ENCODE results near the gene SPRED1. TPM values are rescaled to one million over a fixed set of nuclear protein-coding genes. Genes with fewer than 3 reads are reported as not detected.
"Not testable (repeated sequence)": the region's sequence is repeated elsewhere in the genome, so short reads cannot be mapped to it uniquely, and the experiment has no call there.

The SPRED1 gene
- total RNA-seq, 1 donor from 2014 or later, result 0.20 TPM

DNA sequence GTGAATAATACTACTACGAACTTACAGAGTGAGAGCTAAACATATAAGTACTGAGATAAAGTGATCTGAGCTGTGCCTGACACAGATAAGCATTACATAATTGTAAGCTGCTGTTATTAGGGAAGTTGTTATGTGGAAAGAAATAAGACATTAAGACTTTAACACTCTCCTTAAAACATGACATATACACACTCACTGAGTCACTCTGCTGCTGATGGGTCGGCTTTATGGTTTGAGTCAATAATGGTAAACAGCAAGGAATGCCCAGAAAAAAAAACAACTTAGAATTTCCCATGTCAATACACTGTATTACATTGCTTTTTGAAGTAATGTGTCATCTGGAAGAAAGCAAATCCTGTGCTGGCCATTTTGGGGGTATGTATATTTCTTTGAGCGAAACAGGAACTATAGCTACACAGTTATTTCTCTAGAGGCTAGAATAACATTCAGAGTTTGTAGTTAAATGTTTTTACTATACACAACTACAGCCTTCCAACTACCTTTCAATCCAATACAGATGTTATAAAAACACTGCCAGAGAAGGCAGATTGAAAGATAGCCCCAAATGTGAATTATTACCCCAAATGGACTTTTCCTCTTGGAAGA is 22.8 kb upstream of the SPRED1 start:
- intact Hi-C loops (cut with micrococcal nuclease), result no loop called here

DNA sequence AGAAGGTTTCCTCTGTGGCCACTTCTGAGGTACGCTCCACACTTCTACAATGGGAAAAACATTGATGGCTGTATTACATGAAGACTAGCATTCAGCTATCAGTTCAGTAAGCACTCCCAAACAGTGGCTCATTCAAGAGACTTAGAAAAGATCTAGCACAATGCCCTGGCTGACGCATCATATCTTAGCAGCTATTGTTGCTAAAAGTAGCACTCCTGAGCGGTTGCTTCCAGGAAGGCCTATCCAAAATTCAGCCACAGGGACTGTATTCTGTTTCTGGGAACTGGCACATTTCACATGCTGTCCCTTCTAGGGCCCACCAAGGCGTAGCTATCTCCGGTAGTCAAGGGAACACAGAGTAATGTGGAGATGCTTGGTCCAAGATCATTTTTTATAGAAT is 21.2 kb upstream of the SPRED1 start:
- intact Hi-C loops (cut with micrococcal nuclease), result no loop called here

DNA sequence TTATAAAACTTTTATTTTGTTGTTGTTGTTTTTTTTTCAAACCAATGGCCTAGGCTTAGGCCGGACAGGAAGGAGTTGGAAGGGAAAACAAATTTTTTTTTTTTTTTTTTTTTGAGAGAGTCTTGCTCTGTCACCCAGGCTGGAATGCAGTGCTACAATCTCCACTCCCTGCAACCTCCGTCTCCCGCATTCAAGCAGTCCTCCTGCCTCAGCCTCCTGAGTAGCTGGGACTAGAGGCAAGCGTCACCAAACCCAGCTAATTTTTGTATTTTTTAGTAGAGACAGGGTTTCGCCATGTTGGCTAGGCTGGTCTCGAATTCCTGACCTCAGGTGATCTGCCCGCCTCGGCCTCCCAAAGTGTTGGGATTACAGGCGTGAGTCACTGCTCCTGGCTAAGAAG is 15.6 kb upstream of the SPRED1 start:
- intact Hi-C loops (cut with micrococcal nuclease), result not testable (repeated sequence)

- intact Hi-C loops (cut with micrococcal nuclease), result no loop called here
Measured at GRCh38 chr15:38238311-38238710, 14.3 kb upstream of the SPRED1 start.

DNA sequence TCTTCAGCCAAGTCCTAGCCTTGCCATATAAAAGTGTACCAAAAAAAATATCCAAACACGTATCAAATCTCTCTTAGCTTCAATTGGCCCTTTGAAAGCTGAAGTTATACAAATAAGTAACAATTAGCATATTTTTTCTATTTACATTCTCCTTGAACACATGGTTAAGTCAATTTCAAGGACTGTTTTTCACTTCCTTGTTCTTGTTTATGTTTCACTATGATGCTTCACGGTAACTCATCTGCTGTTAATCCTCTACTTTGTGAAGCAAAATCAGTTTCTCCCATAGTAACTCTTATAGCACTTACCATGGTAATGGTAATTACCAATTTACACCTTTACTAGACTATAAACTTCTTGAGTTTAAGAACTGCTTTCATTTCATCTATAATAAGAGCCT is 10.6 kb upstream of the SPRED1 start:
- intact Hi-C loops (cut with micrococcal nuclease), result no loop called here

- intact Hi-C loops (cut with micrococcal nuclease), result no loop called here
Measured at GRCh38 chr15:38243278-38244055, 9.2 kb upstream of the SPRED1 start.

DNA sequence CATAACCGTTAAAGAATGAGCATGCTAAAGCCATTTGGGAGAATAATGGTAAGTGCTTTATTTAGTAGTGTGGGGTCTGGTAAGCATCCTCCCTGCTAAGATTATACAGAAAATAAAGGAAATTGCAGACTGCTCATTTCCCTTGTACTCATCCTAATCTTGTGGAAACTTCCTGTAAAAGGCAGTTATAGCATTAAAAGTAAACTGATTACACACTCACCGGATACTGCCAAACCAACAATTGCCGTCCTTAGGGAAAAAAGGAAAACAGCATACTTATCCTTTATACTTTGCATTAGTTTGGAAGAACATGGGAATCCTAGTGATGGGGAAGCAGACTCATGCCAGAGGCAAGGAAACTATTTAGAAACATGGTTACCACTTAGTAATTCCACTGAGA is 5.3 kb upstream of the SPRED1 start:
- intact Hi-C loops (cut with micrococcal nuclease), result no loop called here

GRCh38 chr15:38253351-38253781 is 730 bp downstream of the SPRED1 start:
- intact Hi-C loops (cut with micrococcal nuclease), result loop anchor here (5.0 kb wide), 1 partner anchor 181 kb away; no protein-coding TSS in a partner anchor

DNA sequence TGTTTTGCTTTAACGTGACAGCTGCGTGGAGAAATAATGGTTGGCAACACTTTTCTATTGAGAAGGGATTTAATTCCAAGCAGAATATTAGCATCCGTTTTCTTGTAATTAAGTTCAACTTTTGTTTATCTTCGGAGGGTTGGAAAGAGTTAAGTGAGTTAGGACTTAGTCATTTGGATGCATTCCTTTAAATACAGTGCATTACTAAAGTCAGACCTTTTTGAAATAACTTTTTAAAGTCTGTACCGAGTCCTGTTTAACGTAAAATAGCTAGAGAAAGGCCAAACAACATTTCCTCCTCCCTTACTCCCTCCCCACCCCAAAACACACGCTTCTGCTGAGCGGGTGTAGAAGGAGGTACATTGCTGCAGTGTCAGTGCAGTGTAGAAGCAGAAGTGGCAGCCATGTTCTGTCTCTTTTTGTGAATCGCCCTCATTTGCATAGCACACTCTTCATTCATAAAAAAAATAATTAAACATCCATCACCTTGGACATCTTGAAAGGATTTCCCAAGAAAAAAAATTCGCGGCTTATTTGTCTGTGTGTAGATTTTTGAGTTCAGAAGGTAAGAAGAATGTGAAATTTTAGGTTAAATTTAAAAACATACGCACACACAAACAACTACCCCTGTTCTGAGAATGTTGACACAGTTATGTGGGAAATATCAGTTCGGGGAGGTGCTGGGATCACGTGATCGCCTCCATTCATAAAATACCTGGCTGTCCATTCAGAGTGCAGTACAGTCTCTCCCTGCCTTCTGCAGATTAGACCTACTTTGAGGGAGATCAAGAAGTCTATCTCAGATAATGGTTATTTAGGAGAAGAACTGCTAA is 1.6 kb downstream of the SPRED1 start:
- intact Hi-C loops (cut with micrococcal nuclease), result loop anchor here (5.0 kb wide), 1 partner anchor 182 kb away; no protein-coding TSS in a partner anchor

DNA sequence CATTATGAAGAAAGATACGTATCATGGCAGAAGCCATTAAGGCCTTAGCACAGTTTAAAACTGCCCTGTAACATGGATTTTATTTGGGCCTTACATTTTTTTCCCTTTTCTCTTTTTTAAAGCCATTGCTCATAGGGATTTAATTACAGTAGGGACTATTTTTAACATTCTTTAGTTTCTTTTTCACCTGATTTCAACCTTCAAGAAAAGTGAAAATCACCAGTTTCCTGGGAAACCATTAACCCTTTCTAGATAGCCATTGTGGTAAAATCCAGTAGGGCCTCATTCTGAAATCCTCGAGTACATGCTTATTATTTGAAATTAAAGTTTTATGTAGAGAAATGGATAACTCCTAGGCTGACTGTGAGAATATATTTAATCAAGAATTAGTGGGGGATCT is 3.1 kb downstream of the SPRED1 start:
- intact Hi-C loops (cut with micrococcal nuclease), result no loop called here

DNA sequence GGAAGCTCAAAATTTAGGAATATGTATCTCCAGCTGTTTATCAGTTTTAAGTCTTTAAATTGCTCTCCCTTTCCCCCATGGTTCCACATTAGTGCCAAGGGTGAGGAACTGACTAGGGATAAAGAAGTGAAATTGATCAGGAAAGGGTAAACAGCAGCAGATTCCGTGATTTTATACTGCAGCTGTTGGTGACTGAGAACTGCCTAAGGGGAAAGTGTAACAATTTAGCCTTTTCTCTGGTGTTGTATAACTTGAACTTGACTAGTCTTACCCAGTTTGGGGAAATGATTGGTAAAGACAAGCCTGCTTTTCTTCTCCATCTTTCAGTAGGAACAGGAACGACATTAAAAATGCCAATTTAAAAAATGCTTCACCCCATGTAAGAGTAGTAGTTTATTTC is 5.0 kb downstream of the SPRED1 start:
- intact Hi-C loops (cut with micrococcal nuclease), result no loop called here

- intact Hi-C loops (cut with micrococcal nuclease), result no loop called here
Measured at GRCh38 chr15:38259134-38259533, 6.5 kb downstream of the SPRED1 start.

- intact Hi-C loops (cut with micrococcal nuclease), result no loop called here
Measured at GRCh38 chr15:38260077-38260476, 7.4 kb downstream of the SPRED1 start.

- intact Hi-C loops (cut with micrococcal nuclease), result no loop called here
Measured at GRCh38 chr15:38263251-38263650, 10.6 kb downstream of the SPRED1 start.

- intact Hi-C loops (cut with micrococcal nuclease), result no loop called here
Measured at GRCh38 chr15:38263996-38264395, 11.4 kb downstream of the SPRED1 start.

- intact Hi-C loops (cut with micrococcal nuclease), result no loop called here
Measured at GRCh38 chr15:38266247-38266986, 13.8 kb downstream of the SPRED1 start.

- intact Hi-C loops (cut with micrococcal nuclease), result no loop called here
Measured at GRCh38 chr15:38267421-38268022, 14.9 kb downstream of the SPRED1 start.

DNA sequence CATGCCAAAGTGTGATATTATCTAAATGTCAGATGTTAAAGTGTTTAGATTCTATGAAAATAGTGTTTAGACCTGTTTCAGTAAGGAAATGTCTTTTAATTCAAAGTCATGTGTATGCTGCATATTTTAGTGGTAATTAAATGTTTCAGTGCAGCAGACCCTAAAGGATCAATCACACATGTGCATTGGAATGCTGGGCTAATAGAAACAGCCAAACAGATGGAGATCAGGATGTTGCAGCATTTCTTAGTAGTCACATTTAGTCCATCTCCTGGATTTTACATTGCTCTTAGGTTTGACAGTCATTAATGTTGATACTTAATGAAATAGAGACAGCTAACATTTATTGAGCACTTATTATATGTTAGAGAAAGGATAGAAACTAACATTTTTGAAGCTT is 18.5 kb downstream of the SPRED1 start:
- intact Hi-C loops (cut with micrococcal nuclease), result no loop called here

DNA sequence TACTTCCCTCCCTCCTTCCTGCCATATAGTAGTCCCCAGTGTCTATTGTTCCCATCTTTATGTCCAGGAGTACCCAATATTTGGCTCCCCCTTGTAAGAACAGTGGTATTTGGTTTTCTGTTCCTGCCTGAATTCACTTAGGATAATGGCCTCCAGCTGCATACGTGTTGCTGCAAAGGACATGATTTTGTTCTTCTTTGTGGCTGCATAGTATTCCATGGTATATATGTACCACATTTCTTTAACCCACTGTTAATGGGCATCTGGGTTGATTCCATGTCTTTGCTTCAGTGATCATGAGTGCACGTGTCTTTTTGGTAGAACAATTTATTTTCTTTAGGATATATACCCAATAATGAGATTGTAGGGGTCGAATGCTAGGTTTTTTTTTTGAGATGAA is 19.3 kb downstream of the SPRED1 start:
- intact Hi-C loops (cut with micrococcal nuclease), result no loop called here

- intact Hi-C loops (cut with micrococcal nuclease), result not testable (repeated sequence)
Measured at GRCh38 chr15:38272431-38272830, 19.8 kb downstream of the SPRED1 start.

DNA sequence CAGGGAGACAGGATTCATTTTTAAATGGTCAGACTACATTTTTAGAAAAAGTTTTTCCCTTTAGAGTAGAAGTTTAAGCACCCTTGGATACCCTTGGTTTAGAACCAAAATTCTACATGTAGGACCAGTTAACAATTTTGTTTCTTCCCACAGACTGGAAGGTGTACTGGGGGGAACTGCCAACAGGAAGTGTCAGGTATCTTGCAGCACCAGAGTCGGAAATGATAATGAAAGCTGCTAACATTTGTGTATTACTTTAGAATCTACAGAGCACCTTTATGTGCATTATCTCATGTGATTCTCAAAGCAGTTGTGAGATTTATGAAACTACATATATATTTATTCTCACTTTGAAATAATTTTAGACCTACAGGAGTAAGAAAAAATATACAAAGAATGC is 21.5 kb downstream of the SPRED1 start:
- intact Hi-C loops (cut with micrococcal nuclease), result no loop called here

All from T-helper 1 cell treated with Interleukin-12 subunit alpha and Interleukin-12 subunit beta and Interleukin-4 antibody, amounts not matched to agents 30 ng/mL and 1 ng/mL, for 36 hours (primary cell).